OCI-LY1 (cell line): ENCODE results near the gene CPTP.
A peak's percentile ranks its signal among the peaks of the same experiment; 100 is the strongest.

Experiments used
- H2AFZ ChIP-seq: fragments of 200-600 bp; sonication (generic), shearing (Covaris generic); 2 replicates; pipeline ENCODE4 v1.6.0; 2014; ENCODE audit warnings: antibody characterized with exemption, mild to moderate bottlenecking, low read length
- H3F3A ChIP-seq: fragments of 200-600 bp; sonication (generic), shearing (Covaris generic); 2 replicates; pipeline ENCODE4 v1.6.0; 2014; ENCODE audit warnings: mild to moderate bottlenecking, antibody characterized with exemption, low read length, moderate library complexity; ENCODE audit not compliant: insufficient read depth
- H3K27ac ChIP-seq: fragments of 200-600 bp; sonication (generic); 2 replicates; pipeline ENCODE4 v1.5.1; 2014; ENCODE audit warnings: low read length, mixed run types, mild to moderate bottlenecking, low read depth; ENCODE audit not compliant: poor library complexity, severe bottlenecking
- H3K27me3 ChIP-seq: fragments of 200-600 bp; sonication (generic); 2 replicates; pipeline ENCODE4 v1.6.0; 2014; ENCODE audit warnings: antibody characterized with exemption, mild to moderate bottlenecking, low read length, moderate library complexity; ENCODE audit not compliant: insufficient read depth
- H3K36me3 ChIP-seq: fragments of 200-600 bp; sonication (generic); 2 replicates; pipeline ENCODE4 v1.6.1; 2014; ENCODE audit warnings: mild to moderate bottlenecking, antibody characterized with exemption, low read length, moderate library complexity, mixed read lengths; ENCODE audit not compliant: insufficient read depth
- H3K4me1 ChIP-seq: fragments of 200-600 bp; sonication (generic); 2 replicates; pipeline ENCODE4 v1.5.1; 2014; ENCODE audit warnings: mild to moderate bottlenecking, low read length, moderate library complexity; ENCODE audit not compliant: insufficient read depth, severe bottlenecking
- H3K4me2 ChIP-seq: fragments of 200-600 bp; sonication (generic), shearing (Covaris generic); 2 replicates; pipeline ENCODE4 v1.6.1; 2014; ENCODE audit warnings: low read length
- H3K4me3 ChIP-seq: fragments of 200-600 bp; sonication (generic); 2 replicates; pipeline ENCODE4 v1.5.1; 2014; ENCODE audit warnings: low read length, low read depth, mild to moderate bottlenecking, mixed read lengths; ENCODE audit not compliant: poor library complexity, severe bottlenecking
- H3K79me2 ChIP-seq: fragments of 200-600 bp; shearing (Covaris generic); 2 replicates; pipeline ENCODE4 v1.6.1; 2016; ENCODE audit warnings: mixed run types, low read length, mixed read lengths; ENCODE audit not compliant: insufficient read depth
- H3K9ac ChIP-seq: fragments of 200-600 bp; sonication (generic), shearing (Covaris generic); 2 replicates; pipeline ENCODE4 v1.6.1; 2014; ENCODE audit warnings: mild to moderate bottlenecking, low read length, mixed read lengths
- H3K9me2 ChIP-seq: fragments of 200-600 bp; sonication (generic), shearing (Covaris generic); 2 replicates; pipeline ENCODE4 v1.6.1; 2014; ENCODE audit warnings: low read depth, mild to moderate bottlenecking, low read length, mixed read lengths
- H3K9me3 ChIP-seq: fragments of 200-600 bp; shearing (Covaris generic); 2 replicates; pipeline ENCODE4 v1.6.1; 2014; ENCODE audit warnings: low read length, mixed read lengths
- H4K20me1 ChIP-seq: fragments of 200-600 bp; sonication (generic), shearing (Covaris generic); 2 replicates; pipeline ENCODE4 v1.6.0; 2016; ENCODE audit warnings: mild to moderate bottlenecking, low read length; ENCODE audit not compliant: insufficient read depth
- CTCF ChIP-seq: fragments of 200-600 bp; sonication (generic), shearing (Covaris generic); IDR thresholded peaks from 2 replicates; pipeline ENCODE4 v1.5.1; 2017; ENCODE audit warnings: mild to moderate bottlenecking, antibody characterized with exemption, low read length, moderate library complexity, mixed read lengths
- EZH2 ChIP-seq: fragments of 200-600 bp; sonication (generic), shearing (Covaris generic); IDR thresholded peaks from 2 replicates; pipeline ENCODE4 v1.8.0; 2017; ENCODE audit warnings: borderline replicate concordance, mixed run types, mild to moderate bottlenecking, antibody characterized with exemption, low read length, moderate library complexity, mixed read lengths

The CPTP gene

GRCh38 chr1:1343811-1344421 lies 19.3 kb downstream of the CPTP start:
- no peak overlapping the region for H3K9ac ChIP-seq
- no peak overlapping the region for H3K27ac ChIP-seq
- no peaks in the 10 kb centered on the region for H3F3A ChIP-seq
- H3K79me2 ChIP-seq: no peaks in the 10 kb centered on the region
- H4K20me1 ChIP-seq: peaks cover 2% of the 10 kb centered on the region; the same call in 1 of the 2 replicates
- no peaks in the 10 kb centered on the region; the same call in 1 of the 2 replicates for H3K36me3 ChIP-seq
- H3K4me1 ChIP-seq: peaks cover 14% of the 10 kb centered on the region
- no peak overlapping the region for H3K4me2 ChIP-seq
- H3K9me2 ChIP-seq: no peaks in the 10 kb centered on the region
- TF ChIP-seq EZH2 (no peak), CTCF (no peak)
- no peak overlapping the region for H2AFZ ChIP-seq
- no peak overlapping the region for H3K4me3 ChIP-seq
- H3K27me3 ChIP-seq: no peaks in the 10 kb centered on the region; the same call in 1 of the 2 replicates
- H3K9me3 ChIP-seq: no peaks in the 10 kb centered on the region

GRCh38 chr1:1344655-1345361 lies 20.2 kb downstream of the CPTP start:
- no peak overlapping the region for H3K4me3 ChIP-seq
- no peak overlapping the region for H3K4me2 ChIP-seq
- peaks cover 2% of the 10 kb centered on the region; the same call in 1 of the 2 replicates for H4K20me1 ChIP-seq
- no peaks in the 10 kb centered on the region; the same call in 1 of the 2 replicates for H3K27me3 ChIP-seq
- no peak overlapping the region for H2AFZ ChIP-seq
- H3F3A ChIP-seq: no peaks in the 10 kb centered on the region
- no peak overlapping the region for H3K9ac ChIP-seq
- TF ChIP-seq CTCF (peak; percentile 34; the same call in 1 of the 2 replicates), EZH2 (no peak)
- H3K27ac ChIP-seq: no peak overlapping the region
- no peaks in the 10 kb centered on the region for H3K9me2 ChIP-seq
- H3K36me3 ChIP-seq: no peaks in the 10 kb centered on the region; the same call in 1 of the 2 replicates
- no peaks in the 10 kb centered on the region for H3K79me2 ChIP-seq
- no peaks in the 10 kb centered on the region for H3K9me3 ChIP-seq
- peaks cover 14% of the 10 kb centered on the region for H3K4me1 ChIP-seq

GRCh38 chr1:1345384-1345783 lies 20.8 kb downstream of the CPTP start:
- H3K27ac ChIP-seq: no peak overlapping the region
- H3K79me2 ChIP-seq: no peaks in the 10 kb centered on the region
- H3K9ac ChIP-seq: no peak overlapping the region
- no peak overlapping the region for H2AFZ ChIP-seq
- H3K4me3 ChIP-seq: no peak overlapping the region
- no peaks in the 10 kb centered on the region for H3F3A ChIP-seq
- H3K4me1 ChIP-seq: peaks cover 14% of the 10 kb centered on the region
- TF ChIP-seq EZH2: no peak
- no peak for TF ChIP-seq CTCF
- no peaks in the 10 kb centered on the region for H3K9me3 ChIP-seq
- H3K9me2 ChIP-seq: no peaks in the 10 kb centered on the region
- H4K20me1 ChIP-seq: peaks cover 2% of the 10 kb centered on the region; the same call in 1 of the 2 replicates
- no peak overlapping the region for H3K4me2 ChIP-seq
- H3K27me3 ChIP-seq: no peaks in the 10 kb centered on the region; the same call in 1 of the 2 replicates
- H3K36me3 ChIP-seq: no peaks in the 10 kb centered on the region; the same call in 1 of the 2 replicates
